Measurements from ENCODE around the gene UBE2D3.
"Not testable (repeated sequence)": the region's sequence is repeated elsewhere in the genome, so short reads cannot be mapped to it uniquely, and the experiment has no call there.

Gene UBE2D3
- 350 to 374 reads per million in 2 donors for total RNA-seq

DNA sequence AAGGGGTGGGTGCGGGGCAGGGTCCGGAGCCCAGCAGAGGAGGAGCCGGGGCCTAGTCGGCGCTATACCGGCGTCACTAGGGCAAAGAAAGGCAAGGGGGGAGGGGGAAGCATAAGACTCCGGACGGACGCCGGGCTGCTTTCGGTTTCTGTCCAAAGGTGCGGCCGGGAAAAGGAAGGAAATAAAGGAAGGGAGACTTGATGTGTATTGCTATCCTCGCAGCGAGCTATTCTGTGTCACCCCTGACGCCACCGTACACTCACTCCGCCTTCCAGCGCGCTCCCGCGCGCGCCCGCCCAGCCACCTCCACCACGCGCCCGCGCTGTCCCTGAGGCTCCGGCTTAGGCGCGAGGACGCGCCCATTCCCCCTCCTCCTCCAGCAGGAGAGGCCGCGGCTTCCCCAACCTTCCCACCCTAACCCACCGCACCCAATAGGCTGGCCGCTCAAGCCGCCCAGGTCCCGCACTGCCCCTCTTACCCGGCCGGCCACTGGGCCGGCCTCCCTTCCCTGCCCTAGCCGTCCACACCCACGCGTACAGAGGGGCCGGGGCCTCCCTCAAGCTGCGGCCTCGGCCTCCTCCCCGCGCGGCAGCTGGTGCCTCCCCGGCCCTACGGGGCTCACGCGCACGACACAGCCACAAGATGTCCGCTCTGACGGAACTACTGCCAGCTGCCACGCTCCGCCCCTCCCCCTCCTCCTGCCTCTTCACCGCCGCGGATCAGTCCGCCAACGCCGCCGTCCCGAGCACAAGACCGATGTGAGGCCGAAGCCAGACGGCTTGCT is at the start of gene UBE2D3:
Gene UBE2D3 (minus strand): TSS at position 662 of the 784 bp plus-strand sequence. CDS start 1,043 bp downstream, outside the sequence.
- peak; percentile 90 for DNase-seq

DNA sequence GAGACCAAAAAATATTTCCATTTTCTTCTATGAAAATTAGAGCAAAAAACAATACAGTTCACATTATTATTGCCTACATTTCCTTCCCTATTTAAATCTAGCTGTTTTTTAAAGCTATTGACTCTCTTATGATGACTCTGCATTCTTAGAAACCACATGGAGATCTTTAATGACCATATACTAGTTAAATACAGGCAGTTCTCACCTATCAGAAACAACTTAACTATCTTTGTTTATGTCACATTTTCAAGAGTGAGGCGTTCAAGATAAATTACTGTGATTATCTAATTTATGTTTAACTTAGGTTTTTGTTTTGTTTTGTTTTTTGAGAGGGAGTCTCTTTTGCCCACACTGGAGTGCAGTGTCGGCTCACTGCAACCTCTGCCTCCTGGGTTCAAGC is 44.4 kb upstream of the UBE2D3 start:
- DNase-seq: no peak

DNA sequence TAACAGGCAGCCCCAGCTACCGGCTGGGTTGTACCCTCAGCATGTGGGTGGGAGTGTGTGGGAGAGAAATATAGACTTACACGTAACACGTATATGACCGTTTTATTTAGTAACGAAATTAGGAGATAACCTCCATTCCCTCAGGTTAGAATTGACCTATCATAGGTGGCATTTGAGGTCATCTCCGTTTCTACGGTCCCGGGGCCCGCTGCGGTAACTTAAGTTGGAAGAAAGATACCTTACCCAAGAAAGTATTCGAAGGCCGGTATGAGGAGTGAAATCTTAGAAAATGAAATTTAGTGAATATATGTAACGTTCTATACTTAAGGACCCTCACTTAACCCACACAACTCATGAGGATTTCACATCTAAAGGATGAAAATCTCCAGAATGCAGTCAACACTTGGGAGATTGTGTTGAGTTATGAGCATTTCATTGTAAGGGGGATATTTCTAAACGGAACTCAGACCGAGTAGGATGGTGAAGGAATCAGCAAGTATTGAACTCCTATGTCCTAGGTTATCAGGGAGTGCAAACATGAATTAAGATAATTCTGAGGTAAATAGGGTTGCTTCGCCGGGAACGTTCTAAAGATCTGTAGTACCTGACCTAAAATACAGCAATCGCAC is 42.3 kb upstream of the UBE2D3 start:
- no peak for DNase-seq

DNA sequence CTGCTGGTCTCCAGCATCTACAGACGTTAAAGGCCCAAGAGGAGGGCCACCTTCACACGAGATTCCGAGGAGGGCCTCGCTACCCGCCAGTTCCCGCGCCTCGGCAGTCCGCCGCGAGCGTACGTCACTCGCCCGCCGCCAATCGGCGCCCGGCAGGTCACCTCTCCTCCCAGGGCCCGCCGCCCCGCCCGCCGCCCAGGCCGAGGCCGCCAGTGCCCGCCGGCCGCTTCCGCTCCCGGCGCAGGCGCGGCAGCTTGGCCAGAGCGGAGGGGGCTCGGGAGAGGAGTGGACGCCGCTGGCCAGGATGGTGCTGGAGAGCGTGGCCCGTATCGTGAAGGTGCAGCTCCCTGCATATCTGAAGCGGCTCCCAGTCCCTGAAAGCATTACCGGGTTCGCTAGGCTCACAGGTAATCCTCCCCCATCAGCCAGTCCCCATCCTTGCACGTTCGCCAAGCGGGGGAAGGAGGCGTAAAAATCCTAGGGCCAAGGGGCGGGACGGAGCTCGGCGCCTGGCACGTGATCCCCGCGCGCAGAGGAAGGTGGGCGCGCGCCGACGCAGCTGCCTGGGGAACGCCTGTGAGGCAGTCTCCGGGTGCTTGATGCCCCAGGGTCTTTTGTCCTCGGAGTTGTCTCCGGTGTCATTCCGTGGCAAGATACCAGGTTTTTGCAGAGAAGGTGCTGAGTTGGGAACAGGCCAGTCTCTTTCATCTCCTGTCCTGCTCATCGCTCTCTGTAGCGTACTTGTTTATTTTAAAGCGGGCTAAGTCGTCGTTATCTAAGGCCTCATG is 41.6 kb upstream of the UBE2D3 start, which contains the start of gene CISD2:
Gene CISD2 (plus strand): TSS at position 212 of the 788 bp plus-strand sequence. CDS start 93 bp downstream, at position 305.
- peak; percentile 92 for DNase-seq

DNA sequence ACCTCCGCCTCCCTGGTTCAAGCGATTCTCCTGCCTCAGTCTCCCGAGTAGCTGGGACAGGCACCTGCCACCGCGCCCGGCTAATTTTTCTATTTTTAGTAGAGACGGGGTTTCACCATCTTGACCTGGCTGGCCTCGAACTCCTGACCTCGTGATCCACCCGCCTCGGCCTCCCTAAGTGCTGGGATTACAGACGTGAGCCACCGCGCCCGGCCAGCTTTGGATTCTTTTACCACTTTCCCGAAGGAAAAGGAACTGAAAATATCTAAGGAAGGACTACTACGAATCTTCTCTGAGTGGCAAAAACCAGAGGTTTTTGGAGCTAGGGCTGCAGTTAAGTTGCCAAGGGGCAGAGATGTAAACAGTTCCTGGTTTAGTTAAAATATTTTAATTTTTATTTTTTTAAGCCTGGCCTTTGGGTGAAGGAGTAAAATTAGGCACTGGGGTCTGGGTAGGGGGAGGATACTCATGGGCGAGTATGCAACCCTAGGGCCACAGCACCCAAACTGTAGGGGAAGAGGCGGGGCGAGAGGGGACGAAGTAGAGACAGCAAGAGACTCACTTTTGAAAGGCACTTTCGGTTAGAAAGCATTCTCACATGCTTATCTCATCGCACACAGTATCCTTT is 40.9 kb upstream of the UBE2D3 start:
- DNase-seq: no peak

DNA sequence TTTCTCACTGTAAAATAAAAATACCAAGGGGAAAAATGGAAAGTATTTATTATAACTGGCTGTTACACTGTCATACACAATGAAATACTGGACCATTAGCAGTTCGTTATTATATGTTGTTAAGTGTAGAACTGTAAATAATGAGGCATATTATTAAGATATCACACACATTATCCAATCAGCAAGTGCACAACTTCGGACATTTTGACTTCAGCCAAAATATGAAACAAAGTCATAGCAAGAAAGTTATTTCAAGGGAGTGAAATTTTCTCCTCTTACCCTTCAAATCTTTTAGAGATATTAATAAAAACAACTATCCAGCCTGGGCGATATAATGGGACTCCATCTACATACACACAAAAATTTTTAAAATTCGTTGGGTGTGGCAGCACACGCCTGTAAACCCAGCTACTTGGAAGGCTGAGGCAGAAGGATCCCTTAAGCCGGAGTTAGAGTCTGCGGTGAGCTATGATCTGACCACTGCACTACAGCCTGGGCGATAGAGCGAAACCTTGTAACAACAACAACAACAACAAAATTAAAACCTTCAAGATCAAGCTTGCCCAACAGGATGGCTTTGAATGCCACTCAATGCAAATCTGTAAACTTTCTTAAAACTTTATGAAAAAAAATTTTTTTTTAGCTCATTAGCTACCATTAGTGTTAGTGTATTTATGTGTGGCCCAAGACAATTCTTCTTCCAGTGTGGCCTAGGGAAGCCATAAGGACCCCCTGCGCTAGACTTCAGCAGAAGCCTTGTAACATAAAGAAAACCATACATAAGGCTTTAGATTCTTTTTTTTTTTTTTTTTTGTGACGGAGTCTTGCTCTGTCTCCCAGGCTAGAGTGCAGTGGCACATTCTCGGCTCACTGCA is 40.2 kb upstream of the UBE2D3 start:
- DNase-seq: no peak

DNA sequence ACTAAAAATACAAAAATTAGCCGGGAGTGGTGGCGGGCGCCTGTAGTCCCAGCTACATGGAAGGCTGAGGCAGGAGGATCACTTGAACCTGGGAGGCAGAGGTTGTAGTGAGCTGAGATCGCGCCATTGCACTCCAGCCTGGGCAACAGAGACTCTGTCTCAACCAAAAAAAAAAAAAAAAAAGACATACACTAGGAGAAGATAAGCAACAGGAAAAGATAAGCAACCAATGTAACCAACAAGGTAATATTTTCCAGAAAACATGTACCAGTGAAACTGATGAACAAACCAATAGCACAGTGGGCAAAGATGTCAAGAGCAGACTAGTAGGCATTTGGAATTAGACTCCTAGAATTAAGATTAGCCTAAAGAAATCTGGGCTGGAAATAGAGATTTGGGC is 38.0 kb upstream of the UBE2D3 start:
- not testable (repeated sequence) for DNase-seq

DNA sequence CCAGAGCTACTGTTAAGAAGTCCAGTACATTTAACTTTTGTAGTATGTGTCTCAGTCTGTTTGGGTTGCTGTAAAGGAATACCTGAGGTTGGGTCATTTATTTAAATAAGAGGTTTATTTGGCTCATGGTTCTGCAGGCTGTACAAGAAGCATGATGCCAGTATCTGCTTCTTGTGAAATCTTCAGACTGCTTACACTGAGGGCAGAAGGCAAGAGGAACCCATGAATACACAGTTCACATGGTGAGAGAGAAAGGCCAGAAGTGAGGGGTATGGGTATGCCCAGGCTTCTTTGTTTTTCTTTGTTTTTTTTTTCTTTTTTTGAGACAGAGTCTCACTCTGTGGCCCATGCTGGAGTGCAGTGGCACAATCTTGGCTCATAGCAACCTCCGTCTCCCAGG is 35.4 kb upstream of the UBE2D3 start:
- DNase-seq: no peak

DNA sequence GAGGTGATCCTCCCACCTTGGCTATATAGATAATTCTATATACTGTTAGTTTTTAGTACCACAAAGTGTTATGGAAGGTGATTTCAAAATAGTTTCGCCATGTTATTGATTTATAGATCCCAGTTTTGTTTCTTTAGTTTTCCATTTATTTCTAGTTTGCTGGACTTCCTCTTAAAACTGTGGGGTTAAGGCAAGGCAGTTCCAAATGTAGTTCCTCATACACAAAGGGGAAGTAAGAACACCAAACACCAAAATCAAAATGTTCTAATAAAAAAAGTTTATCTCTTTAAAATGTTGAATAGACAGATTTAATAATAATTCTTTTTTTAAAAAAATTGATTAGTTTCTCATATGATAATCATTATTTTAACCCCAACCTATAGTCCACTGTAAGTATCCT is 34.7 kb upstream of the UBE2D3 start:
- no peak for DNase-seq

DNA sequence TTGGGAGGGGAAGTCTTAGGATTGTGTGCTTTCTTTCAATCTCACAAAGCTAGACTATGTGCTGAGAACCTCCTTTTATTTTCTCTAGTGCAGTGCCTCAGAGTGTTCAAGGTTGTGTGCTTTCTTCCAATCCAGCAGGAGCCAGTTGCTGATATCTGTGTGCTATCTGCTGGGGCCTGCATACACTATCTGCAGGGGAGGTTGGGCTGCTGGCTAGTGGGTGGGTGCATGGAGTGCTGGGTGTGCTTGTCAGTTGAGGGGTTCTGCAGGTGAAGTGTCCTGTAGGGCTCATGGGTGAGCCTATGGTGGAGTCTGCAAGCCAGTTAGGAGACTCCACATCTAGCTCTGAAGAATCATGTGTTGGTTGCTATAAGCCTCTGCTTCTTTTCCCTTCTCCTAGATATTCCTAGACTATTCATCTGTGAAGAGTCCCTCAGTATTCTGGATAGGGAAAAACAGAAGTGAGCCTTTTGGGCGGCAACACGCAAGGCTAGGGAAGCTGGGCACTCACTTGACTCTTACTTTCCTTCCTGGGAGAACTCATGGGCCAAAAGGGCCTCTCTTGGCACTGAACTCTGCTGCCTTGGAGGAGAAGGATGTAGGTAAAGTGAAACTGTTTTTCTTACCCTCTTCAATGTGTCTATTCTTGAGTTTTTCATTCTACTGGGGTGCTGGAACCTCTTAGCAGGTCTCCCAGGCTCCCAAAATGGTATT is 33.4 kb upstream of the UBE2D3 start:
- DNase-seq: no peak

DNA sequence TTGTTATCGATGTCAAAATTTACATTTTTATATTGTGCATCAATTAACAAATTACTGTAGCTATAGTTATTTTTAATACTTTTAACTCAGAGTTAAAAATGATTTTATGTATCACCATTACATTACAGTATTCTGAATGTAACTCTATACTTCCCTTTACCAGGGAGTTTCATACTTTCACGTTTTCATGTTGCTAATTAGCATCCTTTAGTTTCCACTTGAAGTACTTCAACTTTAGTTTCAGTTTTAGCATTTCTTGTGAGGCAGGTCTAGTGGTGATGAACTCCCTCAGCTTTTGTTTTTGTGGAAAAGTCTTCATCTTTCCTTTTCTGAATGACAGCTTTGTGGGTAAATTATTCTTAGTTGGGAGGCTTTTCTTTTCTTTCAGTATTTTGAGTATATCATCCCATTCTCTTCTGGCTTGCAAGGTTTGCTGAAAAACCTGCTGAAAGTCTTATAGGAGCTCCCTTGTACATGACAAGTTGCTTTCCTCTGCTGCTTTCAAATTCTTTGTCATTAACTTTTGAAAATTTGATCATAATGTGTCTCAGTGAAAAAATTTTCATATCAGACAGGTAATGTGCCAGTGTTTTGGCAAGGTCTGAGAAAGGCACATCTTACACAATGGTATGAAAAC is 31.6 kb upstream of the UBE2D3 start:
- DNase-seq: no peak

DNA sequence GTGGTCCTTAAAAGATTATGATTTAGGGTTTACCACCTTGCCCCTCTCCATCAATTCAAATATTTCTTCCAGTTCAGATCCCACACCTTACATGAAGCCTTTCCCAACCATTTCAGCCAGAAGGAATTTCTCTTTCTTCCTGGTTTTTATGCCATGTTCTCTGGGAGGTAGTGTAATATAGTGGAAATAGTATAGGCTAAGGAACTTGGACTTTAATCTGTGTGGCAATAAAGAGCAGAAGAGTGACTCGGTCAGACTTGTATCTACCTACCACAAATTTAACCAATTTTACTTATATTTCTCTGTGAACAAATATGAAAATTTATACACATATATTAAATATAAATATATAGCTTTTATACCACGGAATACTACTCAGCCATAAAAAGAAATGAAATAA is 23.0 kb upstream of the UBE2D3 start:
- no peak for DNase-seq

DNA sequence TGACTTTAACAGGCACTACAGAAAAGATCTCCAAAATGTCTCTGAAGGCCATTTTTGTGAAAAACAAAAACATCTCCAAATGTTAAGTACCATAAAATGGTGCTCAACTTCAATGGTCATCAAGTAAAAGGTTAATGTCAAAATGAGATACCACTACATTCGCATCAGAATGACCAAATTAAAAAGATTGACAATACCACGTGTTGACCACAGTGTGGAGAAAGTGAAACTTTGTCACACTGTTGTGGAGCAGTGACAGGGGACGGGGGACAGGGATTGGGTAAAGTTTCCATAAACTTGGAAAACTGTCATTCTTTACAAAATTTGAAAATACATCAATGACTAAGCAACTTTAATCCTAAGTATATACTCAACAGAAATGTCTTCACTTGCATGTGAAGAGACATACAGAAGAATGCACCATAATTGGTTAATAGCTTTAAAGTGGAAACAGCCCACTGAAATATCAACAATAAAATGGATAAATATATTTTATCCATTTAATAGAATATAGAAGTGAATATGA is 22.3 kb upstream of the UBE2D3 start:
- DNase-seq: no peak

DNA sequence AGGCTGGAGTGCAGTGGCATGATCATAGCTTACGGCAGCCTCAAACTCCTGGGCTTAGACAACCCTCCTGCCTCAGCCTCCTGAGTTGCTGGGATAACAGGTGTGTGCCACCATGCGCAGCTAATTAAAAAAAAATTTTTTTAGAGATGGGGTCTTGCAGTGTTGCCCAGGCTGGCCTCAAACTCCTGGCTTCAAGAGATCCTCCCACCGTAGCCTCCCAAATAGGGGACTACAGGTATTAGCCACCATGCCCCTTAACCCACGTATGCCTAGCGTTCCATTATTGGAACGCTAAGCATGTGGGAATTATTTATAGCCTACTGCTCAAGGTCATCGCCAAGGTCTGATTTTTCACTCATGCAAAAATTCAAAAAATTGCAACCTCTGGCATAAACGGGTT is 20.3 kb upstream of the UBE2D3 start:
- DNase-seq: no peak

DNA sequence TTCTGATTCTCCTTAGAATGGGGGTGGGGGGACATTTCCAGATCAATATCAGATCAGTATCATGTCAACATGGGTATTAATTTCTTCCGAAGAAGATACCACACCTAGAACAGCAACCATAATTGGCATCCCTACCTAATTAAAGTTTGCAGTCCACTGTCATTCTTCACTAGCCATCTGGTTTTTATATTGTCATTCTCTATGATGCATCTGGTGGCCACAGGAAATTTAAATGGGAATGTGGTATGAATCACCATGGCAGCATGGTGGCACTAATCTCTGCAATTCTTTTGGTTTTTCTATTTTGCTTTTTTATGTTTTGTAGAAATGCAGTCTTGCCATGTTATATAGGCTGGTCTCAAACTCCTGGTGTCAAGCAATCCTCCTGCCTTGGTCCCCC is 16.6 kb upstream of the UBE2D3 start:
- no peak for DNase-seq

DNA sequence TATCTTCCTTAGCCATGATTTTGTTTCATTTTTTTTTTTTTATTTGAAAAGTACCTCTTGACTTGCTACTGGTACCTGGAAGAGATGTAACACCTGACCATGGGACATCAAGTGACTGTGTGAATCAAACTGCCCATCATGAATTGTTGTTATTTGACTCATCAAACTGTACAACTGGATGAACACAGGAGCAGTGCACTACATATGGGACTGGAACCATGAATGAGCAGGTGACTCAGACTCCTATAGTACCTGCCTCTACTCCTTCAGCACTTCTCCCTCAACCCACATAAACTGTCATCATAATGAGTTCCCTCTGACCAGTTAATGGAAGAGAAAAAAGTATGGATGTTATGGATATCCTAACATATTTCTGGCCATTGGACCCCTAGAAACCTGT is 15.9 kb upstream of the UBE2D3 start:
- DNase-seq: no peak

DNA sequence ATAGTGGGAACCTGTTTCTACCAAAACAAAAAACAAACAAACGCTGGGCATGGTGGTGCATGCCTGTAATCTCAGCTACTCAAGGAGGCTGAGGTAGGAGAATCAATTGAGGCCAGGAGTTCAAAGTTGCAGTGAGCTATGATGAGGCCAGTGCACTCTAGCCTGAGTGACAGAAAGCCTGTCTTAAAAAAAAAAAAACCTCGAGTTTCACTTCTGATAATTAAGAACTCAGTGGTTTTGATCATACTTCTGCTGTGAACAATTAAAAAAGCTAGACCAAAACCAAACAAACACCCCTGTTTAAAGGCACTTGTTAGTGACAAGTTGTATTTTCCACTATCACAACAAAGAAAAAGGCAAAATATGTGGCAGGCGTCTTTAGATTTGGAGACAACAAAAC is 15.0 kb upstream of the UBE2D3 start:
- no peak for DNase-seq

DNA sequence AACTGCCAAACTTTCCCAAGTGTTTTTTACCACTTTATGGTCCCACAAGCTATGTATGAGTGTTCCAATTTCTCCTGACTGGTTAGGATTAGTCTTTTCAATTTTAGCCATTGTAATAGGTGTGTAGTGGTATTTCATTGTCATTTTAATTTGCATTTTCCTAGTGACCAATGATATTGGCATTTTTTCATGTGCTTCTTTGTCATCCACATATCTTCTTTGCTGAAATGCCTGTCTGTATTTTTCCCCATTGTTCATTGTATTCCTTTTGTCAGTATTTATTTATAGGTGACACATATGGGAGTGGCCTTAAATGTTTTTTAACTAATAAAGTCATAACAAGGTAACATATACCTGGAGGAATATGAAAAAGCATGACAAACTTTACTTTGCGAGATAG is 9.2 kb upstream of the UBE2D3 start:
- DNase-seq: no peak

DNA sequence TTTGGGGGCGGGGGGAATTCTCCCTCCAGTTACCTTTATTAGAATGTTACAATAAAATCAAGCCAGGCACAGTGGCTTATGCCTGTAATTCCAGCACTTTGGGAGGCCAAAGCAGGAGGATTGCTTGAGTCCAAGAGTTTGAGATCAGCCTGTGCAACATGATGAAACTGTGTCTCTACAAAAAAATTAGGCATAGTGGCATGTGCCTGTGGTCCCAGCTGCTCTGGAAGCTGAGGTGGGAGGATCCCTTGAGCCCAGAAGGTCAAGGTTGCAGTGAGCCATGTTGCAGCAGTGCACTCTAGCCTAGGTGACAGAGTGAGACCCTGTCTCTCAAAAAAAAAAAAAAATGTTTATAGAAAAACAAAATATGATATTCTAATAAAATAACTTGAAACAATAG is 5.3 kb upstream of the UBE2D3 start:
- DNase-seq: no peak

DNA sequence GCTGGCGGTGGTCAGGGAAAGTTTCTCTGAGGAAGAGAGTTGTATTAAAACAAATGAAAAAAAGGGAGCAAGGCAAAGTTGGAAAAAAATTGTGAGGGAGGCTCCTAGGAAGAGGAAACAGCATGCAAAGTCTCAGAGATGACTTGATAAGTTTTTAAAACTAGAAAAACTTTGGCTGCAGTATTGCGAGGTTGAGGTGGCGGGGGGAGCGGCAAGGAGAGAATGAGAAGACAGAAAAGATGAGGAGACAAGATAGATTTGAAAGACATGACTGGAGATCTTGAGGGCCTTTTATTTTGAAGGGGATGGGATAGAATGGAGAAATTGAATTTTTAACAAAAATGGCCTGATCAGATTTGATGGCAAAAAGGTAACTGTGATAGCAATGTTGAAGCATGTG is 4.8 kb upstream of the UBE2D3 start:
- no peak for DNase-seq

DNA sequence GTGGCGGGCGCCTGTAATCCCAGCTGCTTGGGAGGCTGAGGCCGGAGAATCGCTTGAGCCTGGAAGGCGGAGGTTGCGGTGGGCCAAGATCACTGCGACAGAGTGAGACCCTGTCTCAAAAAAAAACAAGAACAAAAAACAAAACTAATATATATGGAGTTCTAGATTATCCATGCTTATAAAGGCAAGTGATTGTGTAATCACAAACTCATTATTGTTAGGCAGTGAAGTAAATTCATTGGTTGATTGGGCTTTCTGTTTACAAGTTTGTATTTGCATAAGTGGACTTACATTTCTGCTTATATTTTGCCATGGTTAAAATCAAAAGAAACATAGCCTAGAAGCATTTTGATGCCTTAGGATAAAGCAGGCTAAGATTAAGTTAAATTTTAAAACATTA is 2.5 kb upstream of the UBE2D3 start:
- no peak for DNase-seq

Data from activated gamma-delta T cell (primary cell).